Spleen (tissue), 3 donors: ENCODE measurements around the gene KAT6B.

ENCODE experiments used
- POLR2A ChIP-seq, 3 donors: fragments of 450-650 bp; IDR thresholded peaks; one replicate each; pipeline ENCODE4 v1.5.1; 2017; ENCODE audit warnings: antibody characterized with exemption in 3 of 3, mild to moderate bottlenecking in 1 of 3
- POLR2AphosphoS5 ChIP-seq, 3 donors: sonication (generic); formaldehyde crosslinking; IDR thresholded peaks; one replicate each; pipeline ENCODE4 v1.5.1; 2017; ENCODE audit warnings: antibody characterized with exemption in 3 of 3

DNA sequence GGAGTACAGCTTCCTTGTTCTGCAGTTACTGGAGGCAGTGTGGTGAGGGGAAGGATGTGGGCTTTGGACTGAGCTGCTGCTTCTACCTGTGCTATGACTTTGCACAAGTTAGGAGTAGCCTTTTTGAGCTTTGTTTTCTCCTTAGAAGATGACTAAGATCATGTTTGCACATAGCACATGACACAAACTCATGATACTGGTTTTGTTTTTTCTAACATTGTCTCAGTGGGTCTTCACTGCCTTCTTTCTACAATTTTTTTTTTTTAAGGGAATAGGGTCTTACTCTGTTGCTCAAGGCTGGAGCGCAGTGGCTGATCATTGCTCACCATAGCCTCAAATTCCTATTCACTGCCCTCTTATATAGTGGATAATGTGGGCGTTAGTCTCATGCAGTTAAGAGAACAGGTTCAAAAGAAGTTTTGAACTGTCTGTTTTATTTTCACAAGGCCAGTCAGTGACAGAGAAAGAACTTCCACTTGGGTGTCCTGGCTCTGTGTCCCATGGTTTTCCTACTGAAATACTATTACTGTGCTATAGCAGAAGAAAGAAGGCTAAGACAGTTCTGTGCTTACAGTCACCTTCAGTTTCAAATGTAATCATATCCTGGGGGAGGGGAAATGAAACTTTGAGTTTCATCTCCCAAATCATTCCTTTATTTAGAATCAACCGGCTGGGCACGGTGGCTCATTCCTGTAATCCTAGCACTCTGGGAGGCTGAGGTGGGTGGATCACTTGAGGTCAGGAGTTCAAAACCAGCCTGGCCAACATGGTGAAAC lies 72.0 kb downstream of the KAT6B start:
- no peak for TF ChIP-seq POLR2A (IDR thresholded peaks at IDR 0.05)
- no peak for TF ChIP-seq POLR2AphosphoS5 (IDR thresholded peaks at IDR 0.05)
